ENCODE data around the gene BICRA. TPM values are rescaled to one million over a fixed set of nuclear protein-coding genes. Genes with fewer than 3 reads are reported as not detected.
A peak's percentile ranks its signal among the peaks of the same experiment; 100 is the strongest.

BICRA gene
- total and polyA plus RNA-seq, 2 donors from 2014 or later: 3.2 to 14.7 TPM

GRCh38 chr19:47719047-47719859 lies 110.3 kb downstream of the BICRA start:
- H3K36me3 ChIP-seq (ENCODE audit: control insufficient read depth in 2 of 3, insufficient read depth in 3 of 3, low read length in 3 of 3): no peaks in the 10 kb centered on the region
- H3K9me3 ChIP-seq (ENCODE audit: control insufficient read depth in 2 of 3, insufficient read depth in 1 of 3, low read length in 3 of 3): no peaks in the 10 kb centered on the region
- peaks cover 0 to 4% (median 0%) of the 10 kb centered on the region in 3 donors for H3K4me1 ChIP-seq (ENCODE audit: control insufficient read depth in 2 of 3, insufficient read depth in 2 of 3, low read depth in 1 of 3, low read length in 3 of 3)
- intact Hi-C loops (cut with DNase I): no loop called here
- no peak overlapping the region for H3K9ac ChIP-seq (ENCODE audit: low read length in 3 of 3)
- H3K27me3 ChIP-seq (ENCODE audit: control insufficient read depth, insufficient read depth, low read length): no peaks in the 10 kb centered on the region
- FAIRE-seq (no peak), DNase-seq (peak; percentile 68 to 94 (median 81))
- no peak for TF ChIP-seq CTCF (IDR thresholded peaks at IDR 0.05; ENCODE audit: borderline replicate concordance, extremely low read depth, insufficient read depth)
- no peak overlapping the region for H3K4me3 ChIP-seq (ENCODE audit: low read length in 3 of 3)
- peak overlapping the region; percentile 63 to 81 for H3K27ac ChIP-seq (ENCODE audit: low read depth in 2 of 2, low read length in 2 of 2)

DNA sequence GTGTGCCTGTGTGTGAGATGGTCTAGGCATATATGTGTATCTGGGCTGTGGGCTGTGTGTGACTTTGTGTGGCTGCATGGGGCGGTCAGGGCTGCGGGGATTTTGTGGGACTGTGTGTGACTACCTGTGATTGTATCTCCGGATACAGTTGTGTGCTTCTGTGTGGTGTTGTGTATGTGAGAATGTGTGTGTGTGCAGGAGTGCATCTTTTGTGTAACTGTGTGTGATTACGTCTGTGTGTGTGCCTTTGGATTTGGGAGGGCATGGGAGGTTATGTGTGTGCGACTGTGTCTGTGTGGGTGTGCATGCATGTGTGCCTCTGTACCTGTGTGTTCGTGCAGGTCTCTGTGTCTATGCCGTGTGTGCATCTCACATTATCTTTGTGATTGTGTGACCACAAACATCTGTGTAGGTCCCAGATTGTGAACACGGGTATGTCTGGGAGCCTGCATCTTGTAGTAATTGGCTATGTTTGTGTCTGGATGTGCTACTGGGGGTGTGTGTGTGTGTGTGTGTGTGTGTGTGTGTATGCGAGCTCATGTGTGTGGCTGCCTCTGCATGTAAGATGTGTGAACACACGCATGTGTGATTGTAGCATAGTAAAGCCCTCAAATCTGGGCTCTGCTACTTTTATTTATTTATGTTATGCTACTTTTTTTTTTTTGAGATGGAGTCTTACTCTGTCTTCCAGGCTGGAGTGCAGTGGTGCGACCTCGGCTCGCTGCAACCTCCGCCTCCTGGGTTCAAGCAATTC lies 111.9 kb downstream of the BICRA start:
- TF ChIP-seq CTCF (IDR thresholded peaks at IDR 0.05; ENCODE audit: borderline replicate concordance, extremely low read depth, insufficient read depth): no peak
- Histone ChIP-seq H3K4me1 (ENCODE audit: control insufficient read depth in 2 of 3, insufficient read depth in 2 of 3, low read depth in 1 of 3, low read length in 3 of 3) (peaks cover 0 to 4% (median 0%) of the 10 kb centered on the region in 3 donors), H3K27ac (ENCODE audit: low read depth in 2 of 2, low read length in 2 of 2) (no peak overlapping the region), H3K4me3 (ENCODE audit: low read length in 3 of 3) (no peak overlapping the region), H3K9ac (ENCODE audit: low read length in 3 of 3) (no peak overlapping the region), H3K27me3 (ENCODE audit: control insufficient read depth, insufficient read depth, low read length) (no peaks in the 10 kb centered on the region), H3K9me3 (ENCODE audit: control insufficient read depth in 2 of 3, insufficient read depth in 1 of 3, low read length in 3 of 3) (no peaks in the 10 kb centered on the region), H3K36me3 (ENCODE audit: control insufficient read depth in 2 of 3, insufficient read depth in 3 of 3, low read length in 3 of 3) (no peaks in the 10 kb centered on the region)
- FAIRE-seq: no peak
- DNase-seq: no peak
- intact Hi-C loops (cut with DNase I): no loop called here

DNA sequence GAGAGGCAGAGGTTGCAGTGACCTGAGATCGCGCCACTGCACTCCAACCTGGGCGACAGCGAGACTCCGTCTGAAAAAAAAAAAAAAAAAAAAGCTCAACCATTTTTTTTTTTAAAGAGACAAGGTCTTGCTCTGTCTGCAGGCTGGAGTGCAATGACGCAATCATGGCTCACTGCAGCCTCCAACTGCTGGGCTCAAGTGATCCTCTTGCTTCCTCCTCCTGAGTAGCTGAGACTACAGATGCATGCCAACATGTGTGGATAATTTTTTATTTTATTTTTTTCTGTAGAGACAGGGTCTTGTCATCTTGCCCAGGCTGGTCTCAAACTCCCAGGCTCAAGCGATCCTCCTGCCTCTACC lies 114.6 kb downstream of the BICRA start:
- Histone ChIP-seq H3K4me3 (ENCODE audit: low read length in 3 of 3) (no peak overlapping the region), H3K9me3 (ENCODE audit: control insufficient read depth in 2 of 3, insufficient read depth in 1 of 3, low read length in 3 of 3) (no peaks in the 10 kb centered on the region), H3K4me1 (ENCODE audit: control insufficient read depth in 2 of 3, insufficient read depth in 2 of 3, low read depth in 1 of 3, low read length in 3 of 3) (peaks cover 0 to 4% (median 0%) of the 10 kb centered on the region in 3 donors), H3K36me3 (ENCODE audit: control insufficient read depth in 2 of 3, insufficient read depth in 3 of 3, low read length in 3 of 3) (no peaks in the 10 kb centered on the region), H3K27me3 (ENCODE audit: control insufficient read depth, insufficient read depth, low read length) (no peaks in the 10 kb centered on the region), H3K9ac (ENCODE audit: low read length in 3 of 3) (no peak overlapping the region), H3K27ac (ENCODE audit: low read depth in 2 of 2, low read length in 2 of 2) (no peak overlapping the region)
- intact Hi-C loops (cut with DNase I): no loop called here
- peak in 3 of 5 donors; percentile 30 to 84 (median 39) for DNase-seq
- FAIRE-seq: no peak
- TF ChIP-seq CTCF (IDR thresholded peaks at IDR 0.05; ENCODE audit: borderline replicate concordance, extremely low read depth, insufficient read depth): no peak
